Effector memory CD8-positive, alpha-beta T cell (primary cell): Measurements from ENCODE around the gene GLE1.
A peak's percentile ranks its signal among the peaks of the same experiment; 100 is the strongest.

Experiments used
- ATAC-seq: fragments of 150-1000 bp; cut with Tn5 transposase; replicated peaks from 2 replicates; pipeline ENCODE4 v1.10.0; 2021; ENCODE audit warnings: mild to moderate bottlenecking, moderate library complexity
- DNase-seq, 3 experiments: peaks; one replicate each; pipeline ENCODE4 v3.0.0; 2021
- H3K27ac Mint-ChIP-seq, 2 donors: one replicate each; pipeline ENCODE4 v1.8.0; 2022; ENCODE audit warnings: mild to moderate bottlenecking in 2 of 2, mixed read lengths in 2 of 2, moderate library complexity in 2 of 2
- H3K27me3 Mint-ChIP-seq, 2 donors: one replicate each; pipeline ENCODE4 v1.8.0; 2022; ENCODE audit warnings: mixed read lengths in 2 of 2
- H3K36me3 Mint-ChIP-seq: one replicate; pipeline ENCODE4 v1.8.0; 2022; ENCODE audit warnings: mild to moderate bottlenecking, moderate library complexity, mixed read lengths; ENCODE audit not compliant: insufficient read depth
- H3K4me1 Mint-ChIP-seq, 2 donors: one replicate each; pipeline ENCODE4 v1.8.0; 2022; ENCODE audit warnings: low read depth in 2 of 2, mixed read lengths in 2 of 2
- H3K4me3 Mint-ChIP-seq, 2 donors: one replicate each; pipeline ENCODE4 v1.8.0; 2022; ENCODE audit warnings: mild to moderate bottlenecking in 2 of 2, mixed read lengths in 2 of 2, moderate library complexity in 2 of 2
- H3K9me3 Mint-ChIP-seq, 2 donors: one replicate each; pipeline ENCODE4 v1.8.0; 2022; ENCODE audit warnings: mixed read lengths in 2 of 2

Gene GLE1

GRCh38 chr9:128550770-128551656 lies 46.5 kb downstream of the GLE1 start:
- Mint-ChIP-seq H3K27ac (peak overlapping the region; percentile 97 to 99), H3K9me3 (no peaks in the 10 kb centered on the region), H3K36me3 (peaks cover 4% of the 10 kb centered on the region), H3K4me1 (peaks cover 14 to 17% of the 10 kb centered on the region in 2 donors), H3K4me3 (peak overlapping the region in 1 of 2 donors; percentile 9), H3K27me3 (no peaks in the 10 kb centered on the region)
- DNase-seq (no peak), ATAC-seq (no peak)

GRCh38 chr9:128551657-128552152 lies 47.2 kb downstream of the GLE1 start:
- DNase-seq (no peak), ATAC-seq (no peak)
- Mint-ChIP-seq H3K4me1 (peaks cover 15 to 18% of the 10 kb centered on the region in 2 donors), H3K27ac (peak overlapping the region; percentile 97 to 99), H3K36me3 (peaks cover 4% of the 10 kb centered on the region), H3K9me3 (no peaks in the 10 kb centered on the region), H3K4me3 (no peak overlapping the region), H3K27me3 (no peaks in the 10 kb centered on the region)

GRCh38 chr9:128552153-128552743 lies 47.7 kb downstream of the GLE1 start, which contains the start of gene SPTAN1:
SPTAN1 (plus strand) TSS chr9:128552587; CDS start chr9:128566741, 14,154 bp downstream.
- H3K4me1 Mint-ChIP-seq, result peaks cover 20 to 24% of the 10 kb centered on the region in 2 donors
- H3K27me3 Mint-ChIP-seq, result no peaks in the 10 kb centered on the region
- ATAC-seq, result peak; percentile 80

GRCh38 chr9:128552744-128553440 lies 48.4 kb downstream of the GLE1 start:
- Mint-ChIP-seq H3K4me3 (no peak overlapping the region), H3K9me3 (no peaks in the 10 kb centered on the region), H3K36me3 (peaks cover 10% of the 10 kb centered on the region), H3K27ac (no peak overlapping the region), H3K4me1 (peaks cover 23 to 28% of the 10 kb centered on the region in 2 donors), H3K27me3 (no peaks in the 10 kb centered on the region)
- ATAC-seq (peak; percentile 19), DNase-seq (peak in 1 of 3 experiments; percentile 29)

More at GRCh38 chr9:128552153-128552743, 47.7 kb downstream of the GLE1 start, which contains the start of gene SPTAN1:
- Mint-ChIP-seq H3K27ac (peak within 1 kb of the TSS; percentile 97 to 99), H3K4me3 (no peak within 1 kb of the TSS), H3K9me3 (no peaks in the 10 kb centered on the region), H3K36me3 (peaks cover 7% of the 10 kb centered on the region)
- DNase-seq, result peak; percentile 94 to 96 (median 95)

GRCh38 chr9:128553728-128554127 lies 49.2 kb downstream of the GLE1 start:
- Mint-ChIP-seq H3K4me1 (peaks cover 29 to 37% of the 10 kb centered on the region in 2 donors), H3K9me3 (no peaks in the 10 kb centered on the region)

GRCh38 chr9:128554155-128554862 lies 49.8 kb downstream of the GLE1 start:
- Mint-ChIP-seq H3K27me3 (no peaks in the 10 kb centered on the region), H3K27ac (no peak overlapping the region), H3K4me3 (no peak overlapping the region), H3K36me3 (peaks cover 19% of the 10 kb centered on the region), H3K4me1 (peaks cover 33 to 42% of the 10 kb centered on the region in 2 donors), H3K9me3 (no peaks in the 10 kb centered on the region)
- no peak for ATAC-seq
- DNase-seq, result peak in 1 of 3 experiments; percentile 6

More at GRCh38 chr9:128553728-128554127, 49.2 kb downstream of the GLE1 start:
- ATAC-seq, result no peak
- Mint-ChIP-seq H3K4me3 (no peak overlapping the region), H3K27ac (no peak overlapping the region), H3K36me3 (peaks cover 17% of the 10 kb centered on the region), H3K27me3 (no peaks in the 10 kb centered on the region)
- no peak for DNase-seq

GRCh38 chr9:128555180-128555721 lies 50.7 kb downstream of the GLE1 start:
- DNase-seq, result no peak
- H3K4me1 Mint-ChIP-seq, result peaks cover 29 to 37% of the 10 kb centered on the region in 2 donors
- H3K9me3 Mint-ChIP-seq, result no peaks in the 10 kb centered on the region
- H3K27ac Mint-ChIP-seq, result no peak overlapping the region
- H3K36me3 Mint-ChIP-seq, result peaks cover 27% of the 10 kb centered on the region
- H3K4me3 Mint-ChIP-seq, result no peak overlapping the region
- no peak for ATAC-seq
- H3K27me3 Mint-ChIP-seq, result no peaks in the 10 kb centered on the region

- Mint-ChIP-seq H3K9me3 (no peaks in the 10 kb centered on the region), H3K27me3 (no peaks in the 10 kb centered on the region), H3K36me3 (peaks cover 33% of the 10 kb centered on the region), H3K4me1 (peaks cover 27 to 33% of the 10 kb centered on the region in 2 donors), H3K27ac (no peak overlapping the region), H3K4me3 (no peak overlapping the region)
- DNase-seq (no peak), ATAC-seq (no peak)
Observed at GRCh38 chr9:128556276-128556675, 51.8 kb downstream of the GLE1 start.

GRCh38 chr9:128556926-128557634 lies 52.6 kb downstream of the GLE1 start:
- ATAC-seq, result no peak
- Mint-ChIP-seq H3K36me3 (peaks cover 33% of the 10 kb centered on the region), H3K4me1 (peaks cover 22 to 29% of the 10 kb centered on the region in 2 donors), H3K27ac (peak overlapping the region; percentile 39 to 49), H3K27me3 (no peaks in the 10 kb centered on the region), H3K9me3 (no peaks in the 10 kb centered on the region), H3K4me3 (peak overlapping the region in 1 of 2 donors; percentile 37)
- no peak for DNase-seq

- DNase-seq, result peak; percentile 35 to 50 (median 44)
- Mint-ChIP-seq H3K4me3 (peak overlapping the region; percentile 40 to 51), H3K27ac (peak overlapping the region; percentile 60 to 81), H3K36me3 (peaks cover 33% of the 10 kb centered on the region), H3K4me1 (peaks cover 26 to 29% of the 10 kb centered on the region in 2 donors), H3K27me3 (no peaks in the 10 kb centered on the region), H3K9me3 (no peaks in the 10 kb centered on the region)
- peak; percentile 77 for ATAC-seq
Observed at GRCh38 chr9:128558431-128559310, 54.2 kb downstream of the GLE1 start.

- no peak for ATAC-seq
- peaks cover 21 to 28% of the 10 kb centered on the region in 2 donors for H3K4me1 Mint-ChIP-seq
- H3K9me3 Mint-ChIP-seq, result no peaks in the 10 kb centered on the region
- H3K27me3 Mint-ChIP-seq, result no peaks in the 10 kb centered on the region
- H3K4me3 Mint-ChIP-seq, result no peak overlapping the region
- H3K36me3 Mint-ChIP-seq, result peaks cover 57% of the 10 kb centered on the region
- no peak for DNase-seq
- H3K27ac Mint-ChIP-seq, result no peak overlapping the region
Observed at GRCh38 chr9:128565578-128565977, 61.1 kb downstream of the GLE1 start.
